Endodermal cell (in vitro differentiated cells): ENCODE results near the gene TSC2. TPM values are rescaled to one million over a fixed set of nuclear protein-coding genes. Genes with fewer than 3 reads are reported as not detected.
A peak's percentile ranks its signal among the peaks of the same experiment; 100 is the strongest.

Source experiments
- DNase-seq: peaks from one replicate; pipeline ENCODE4 v3.0.0-alpha.2; 2017
- H3K27ac ChIP-seq: 2 replicates; pipeline ENCODE4 v1.5.1; 2013; ENCODE audit warnings: mild to moderate bottlenecking, low read depth, low read length, moderate library complexity
- H3K27me3 ChIP-seq: 2 replicates; pipeline ENCODE4 v1.6.1; 2013; ENCODE audit warnings: mild to moderate bottlenecking, low read length, moderate library complexity; ENCODE audit not compliant: insufficient read depth, control insufficient read depth, poor library complexity, severe bottlenecking
- H3K36me3 ChIP-seq: 2 replicates; pipeline ENCODE4 v1.7.0; 2013; ENCODE audit warnings: mild to moderate bottlenecking, low read length, moderate library complexity; ENCODE audit not compliant: control insufficient read depth, insufficient read depth
- H3K4me1 ChIP-seq: one replicate; pipeline ENCODE4 v1.7.0; 2013; ENCODE audit warnings: low read length; ENCODE audit not compliant: control insufficient read depth, insufficient read depth
- H3K4me3 ChIP-seq: 2 replicates; pipeline ENCODE4 v1.5.1; 2013; ENCODE audit warnings: mild to moderate bottlenecking, low read length, moderate library complexity
- H3K9ac ChIP-seq: 2 replicates; pipeline ENCODE4 v1.6.1; 2013; ENCODE audit warnings: mild to moderate bottlenecking, low read length, moderate library complexity; ENCODE audit not compliant: poor library complexity, severe bottlenecking; ENCODE audit errors: extremely low read depth
- H3K9me3 ChIP-seq: 2 replicates; pipeline ENCODE4 v1.6.1; 2013; ENCODE audit warnings: mild to moderate bottlenecking, low read length, moderate library complexity; ENCODE audit not compliant: control insufficient read depth
- H3K27ac Mint-ChIP-seq: 2 replicates; pipeline ENCODE4 v1.8.0; 2020; ENCODE audit warnings: mixed read lengths
- H3K27me3 Mint-ChIP-seq: 2 replicates; pipeline ENCODE4 v1.8.0; 2021; ENCODE audit warnings: mild to moderate bottlenecking, mixed read lengths; ENCODE audit not compliant: insufficient read depth
- H3K36me3 Mint-ChIP-seq: 2 replicates; pipeline ENCODE4 v1.8.0; 2020; ENCODE audit warnings: low read depth, mixed read lengths
- H3K4me1 Mint-ChIP-seq: 2 replicates; pipeline ENCODE4 v1.8.0; 2020; ENCODE audit warnings: mixed read lengths
- H3K4me3 Mint-ChIP-seq: 2 replicates; pipeline ENCODE4 v1.8.0; 2020; ENCODE audit warnings: mild to moderate bottlenecking, moderate library complexity, mixed read lengths
- H3K9me3 Mint-ChIP-seq: 2 replicates; pipeline ENCODE4 v1.8.0; 2020; ENCODE audit warnings: mild to moderate bottlenecking, mixed read lengths
- CTCF ChIP-seq: fragments of 200-600 bp; sonication (generic); conservative IDR thresholded peaks from 2 replicates; pipeline ENCODE4 v1.5.0; 2021; ENCODE audit warnings: antibody characterized with exemption, mild to moderate bottlenecking
- WGBS, 2 experiments: methylation state at CpG; one replicate each; pipeline versions ENCODE4 v1.1.5 to v1.1.7; 2013; ENCODE audit warnings: missing lambda C conversion rate in 2 of 2, mixed read lengths in 1 of 2; ENCODE audit not compliant: insufficient coverage in 1 of 2, insufficient read length in 1 of 2; 5-methylcytosine and 5-hydroxymethylcytosine counted together
- total RNA-seq, 2 donors: library from RNA; stranded (reverse); fragmentation: NEBNext Ultra II Directional in 1 of 2; extraction: Animal tissue kit (Norgen Biotek cat#: 25700) in 1 of 2; gene quantifications; 2 replicates in 1 of 2; 3 replicates in 1 of 2; pipeline ENCODE4 v1.2.1, GENCODE V29; 2021

TSC2 gene
- total RNA-seq, 2 donors from 2014 or later: 166 to 192 TPM

GRCh38 chr16:2082983-2083364 lies 35.2 kb downstream of the TSC2 start:
- 93 to 94% methylated on average over 13 to 16 of the region's 16 CpGs for WGBS, 2 experiments
- H3K4me3 Mint-ChIP-seq: no peak overlapping the region
- peak overlapping the region; percentile 10 for H3K27ac ChIP-seq

GRCh38 chr16:2083409-2083808 lies 35.6 kb downstream of the TSC2 start:
- Histone ChIP-seq H3K36me3 (peaks cover 5% of the 10 kb centered on the region), H3K4me3 (no peak overlapping the region), H3K4me1 (no peaks in the 10 kb centered on the region), H3K27me3 (no peaks in the 10 kb centered on the region), H3K9me3 (no peaks in the 10 kb centered on the region), H3K27ac (no peak overlapping the region), H3K9ac (no peak overlapping the region)
- TF ChIP-seq CTCF: no peak
- Mint-ChIP-seq H3K4me3 (no peak overlapping the region), H3K4me1 (no peaks in the 10 kb centered on the region), H3K27me3 (no peaks in the 10 kb centered on the region), H3K36me3 (peaks cover 6% of the 10 kb centered on the region), H3K27ac (no peak overlapping the region), H3K9me3 (no peaks in the 10 kb centered on the region)
- WGBS, 2 experiments: 93 to 95% methylated on average over 11 to 19 of the region's 19 CpGs
- DNase-seq: no peak

More at GRCh38 chr16:2082983-2083364, 35.2 kb downstream of the TSC2 start:
- Mint-ChIP-seq H3K27ac (peak overlapping the region; percentile 70), H3K36me3 (peaks cover 6% of the 10 kb centered on the region), H3K9me3 (no peaks in the 10 kb centered on the region), H3K27me3 (no peaks in the 10 kb centered on the region), H3K4me1 (no peaks in the 10 kb centered on the region)
- Histone ChIP-seq H3K4me3 (no peak overlapping the region), H3K4me1 (no peaks in the 10 kb centered on the region), H3K9me3 (no peaks in the 10 kb centered on the region), H3K36me3 (peaks cover 5% of the 10 kb centered on the region), H3K9ac (no peak overlapping the region), H3K27me3 (no peaks in the 10 kb centered on the region)
- TF ChIP-seq CTCF: no peak
- DNase-seq: no peak

GRCh38 chr16:2083876-2084780 lies 36.3 kb downstream of the TSC2 start:
- Histone ChIP-seq H3K36me3 (peaks cover 9% of the 10 kb centered on the region), H3K27me3 (no peaks in the 10 kb centered on the region), H3K4me1 (no peaks in the 10 kb centered on the region), H3K9ac (no peak overlapping the region), H3K27ac (no peak overlapping the region), H3K9me3 (no peaks in the 10 kb centered on the region), H3K4me3 (no peak overlapping the region)
- no peak for DNase-seq
- H3K4me1 Mint-ChIP-seq: no peaks in the 10 kb centered on the region
- WGBS, 2 experiments: 92 to 97% methylated on average over 34 to 44 of the region's 44 CpGs
- no peak overlapping the region for H3K27ac Mint-ChIP-seq
- H3K4me3 Mint-ChIP-seq: no peak overlapping the region
- peaks cover 10% of the 10 kb centered on the region for H3K36me3 Mint-ChIP-seq
- H3K9me3 Mint-ChIP-seq: no peaks in the 10 kb centered on the region
- no peaks in the 10 kb centered on the region for H3K27me3 Mint-ChIP-seq
- TF ChIP-seq CTCF: no peak
